Right lung (tissue), 10 donors: ENCODE results near the gene NDUFC2. TPM values are rescaled to one million over a fixed set of nuclear protein-coding genes. Genes with fewer than 3 reads are reported as not detected.
"Not testable (repeated sequence)": the region's sequence is repeated elsewhere in the genome, so short reads cannot be mapped to it uniquely, and the experiment has no call there.

ENCODE experiments used
- DNase-seq, 2 donors: peaks; one replicate each; pipeline ENCODE4 v3.0.0-alpha.2; 2013
- long read RNA-seq, 8 donors: transcript quantifications; one replicate each; lab custom pipeline, GENCODE V29; 2026
- polyA plus RNA-seq, 5 donors: library from polyadenylated mRNA; unstranded; fragments of 120-200 nt; gene quantifications; one replicate each; pipeline versions ENCODE4 v1.2.1 to v1.2.3, GENCODE V29; 2013; ENCODE audit warnings: inconsistent platforms in 1 of 5, low replicate concordance in 1 of 5; ENCODE audit not compliant: insufficient read length in 5 of 5, insufficient read depth in 1 of 5

Gene NDUFC2
- polyA plus RNA-seq, result 100 to 1,000 TPM in 4 of 5 donors, 10 to 100 TPM in 1; 96.3 to 184 (median 149) TPM
- long read RNA-seq, donor 1, transcript NDUFC2-201 (3 exons, 2,518 nt), result major isoform, 214 of 292 reads
- long read RNA-seq, donor 1, partial matches to known transcripts, result 75 of 292 reads
- long read RNA-seq, donor 1, other reads (novel, unspliced or antisense), result 0 of 292 reads
- long read RNA-seq, donor 2, transcript NDUFC2-201 (3 exons, 2,518 nt), result major isoform, 124 of 140 reads
- long read RNA-seq, donor 2, partial matches to known transcripts, result 15 of 140 reads
- long read RNA-seq, donor 2, other reads (novel, unspliced or antisense), result 0 of 140 reads
- long read RNA-seq, donor 3, transcript NDUFC2-204 (2 exons, 561 nt), result minor isoform, 5 of 254 reads
- long read RNA-seq, donor 3, transcript NDUFC2-201 (3 exons, 2,518 nt), result major isoform, 186 of 254 reads
- long read RNA-seq, donor 3, partial matches to known transcripts, result 63 of 254 reads
- long read RNA-seq, donor 3, other reads (novel, unspliced or antisense), result 0 of 254 reads
- long read RNA-seq, donor 4, transcript NDUFC2-201 (3 exons, 2,518 nt), result major isoform, 97 of 131 reads
- long read RNA-seq, donor 4, partial matches to known transcripts, result 31 of 131 reads
- long read RNA-seq, donor 4, other reads (novel, unspliced or antisense), result 0 of 131 reads
- long read RNA-seq, donor 5, transcript NDUFC2-201 (3 exons, 2,518 nt), result major isoform, 280 of 339 reads
- long read RNA-seq, donor 5, partial matches to known transcripts, result 54 of 339 reads
- long read RNA-seq, donor 5, other reads (novel, unspliced or antisense), result 0 of 339 reads
- long read RNA-seq, donor 6, transcript NDUFC2-201 (3 exons, 2,518 nt), result major isoform, 217 of 272 reads
- long read RNA-seq, donor 6, partial matches to known transcripts, result 50 of 272 reads
- long read RNA-seq, donor 6, other reads (novel, unspliced or antisense), result 0 of 272 reads
- long read RNA-seq, donor 7, transcript NDUFC2-201 (3 exons, 2,518 nt), result major isoform, 146 of 166 reads
- long read RNA-seq, donor 7, partial matches to known transcripts, result 15 of 166 reads
- long read RNA-seq, donor 7, other reads (novel, unspliced or antisense), result 0 of 166 reads
- long read RNA-seq, donor 8, transcript NDUFC2-201 (3 exons, 2,518 nt), result major isoform, 72 of 88 reads
- long read RNA-seq, donor 8, partial matches to known transcripts, result 13 of 88 reads
- long read RNA-seq, donor 8, other reads (novel, unspliced or antisense), result 0 of 88 reads

DNA sequence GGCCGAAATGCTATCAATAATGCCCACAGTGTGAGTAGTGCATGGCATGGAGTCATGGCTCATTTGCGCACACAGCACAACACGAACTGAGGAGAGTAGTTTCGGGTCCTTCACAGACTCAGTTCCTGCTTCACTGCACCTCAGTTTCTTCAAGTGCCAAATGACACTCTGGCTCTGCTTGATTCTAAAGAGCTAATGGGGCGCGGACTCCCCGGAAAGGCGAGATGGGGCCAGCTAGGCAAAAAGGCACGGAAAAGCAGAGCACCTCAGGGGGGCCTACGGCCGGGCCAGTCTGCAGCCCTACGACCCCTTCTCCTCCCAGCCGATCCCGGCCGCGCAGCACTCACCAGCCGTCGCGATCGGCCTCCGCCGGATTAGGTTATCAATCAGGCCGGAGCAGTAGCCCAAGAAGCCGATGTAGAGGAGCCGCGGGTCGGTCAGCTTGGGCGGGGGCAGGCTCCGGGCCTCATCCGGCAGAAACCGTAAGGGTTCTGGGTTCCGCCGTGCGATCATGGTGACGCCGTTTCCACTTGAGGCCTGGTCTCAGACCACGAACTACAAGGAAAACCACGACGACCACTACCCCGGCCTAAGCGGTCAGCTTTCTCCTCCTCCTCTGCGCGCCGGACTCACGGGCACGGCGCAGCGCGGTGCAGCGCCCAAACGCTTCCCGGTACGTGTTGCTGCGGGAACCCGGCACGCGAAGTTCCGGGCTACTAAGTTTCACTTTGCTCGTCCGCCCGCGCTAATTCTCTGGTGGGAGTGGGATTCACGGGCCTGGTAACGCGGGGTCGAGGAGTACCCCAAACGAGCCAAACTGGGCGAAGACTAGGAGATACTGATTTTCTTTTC, at the start of gene NDUFC2:
NDUFC2 (minus strand) TSS at position 631 of the 852 bp plus-strand sequence; CDS start at position 513, 118 bp downstream.
- peak; percentile 83 to 85 for DNase-seq

DNA sequence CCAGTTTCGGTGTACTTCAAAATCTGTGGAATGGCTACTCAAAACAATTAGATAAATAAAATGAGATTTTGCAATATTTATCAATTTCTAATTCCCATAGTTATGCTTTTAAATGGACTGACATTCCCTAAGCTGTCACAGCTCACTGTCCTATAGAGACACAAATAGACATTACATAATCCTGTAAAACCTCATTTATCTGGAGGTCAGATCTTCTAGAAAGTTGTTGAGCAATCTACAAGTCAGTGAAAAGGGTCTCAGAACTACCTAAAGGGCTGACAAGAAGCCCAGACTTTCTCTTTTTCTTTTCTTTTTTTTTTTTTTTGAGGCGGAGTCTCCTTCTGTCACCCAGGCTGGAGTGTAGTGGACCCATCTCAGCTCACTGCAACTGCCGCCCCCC, 47.7 kb upstream of the NDUFC2 start:
- no peak for DNase-seq

DNA sequence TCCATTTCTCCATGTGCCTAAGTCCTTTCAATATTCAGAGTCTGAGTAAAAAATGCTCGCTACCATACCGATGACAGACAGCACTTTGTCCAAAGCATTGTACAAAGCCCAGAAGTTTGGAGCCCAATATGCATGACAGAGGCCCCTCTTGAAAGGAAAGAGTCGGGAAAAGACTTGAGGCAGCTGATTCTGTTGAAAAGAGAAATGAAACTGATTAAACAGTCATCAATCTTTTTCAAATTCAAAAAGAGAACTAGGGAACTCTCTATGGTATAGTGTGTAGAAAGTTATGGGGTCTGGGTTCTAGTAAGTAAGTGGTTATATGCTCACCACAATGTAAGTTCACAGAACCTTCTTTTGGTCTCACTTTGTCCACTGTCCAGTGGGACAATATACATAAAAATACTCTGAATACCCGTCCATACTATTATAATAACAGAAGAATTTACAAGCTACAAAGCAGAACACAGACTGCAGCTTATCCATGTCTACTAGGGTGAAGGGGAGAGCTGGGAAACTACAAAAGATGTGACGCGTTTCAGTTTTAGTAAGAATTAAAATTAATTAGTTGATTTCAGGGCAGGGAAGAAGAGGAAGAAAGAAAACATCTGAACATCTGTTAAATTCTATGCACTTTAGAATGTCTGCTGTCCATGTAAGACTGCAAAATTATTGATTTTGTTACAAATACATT, 33.1 kb upstream of the NDUFC2 start:
- no peak for DNase-seq

DNA sequence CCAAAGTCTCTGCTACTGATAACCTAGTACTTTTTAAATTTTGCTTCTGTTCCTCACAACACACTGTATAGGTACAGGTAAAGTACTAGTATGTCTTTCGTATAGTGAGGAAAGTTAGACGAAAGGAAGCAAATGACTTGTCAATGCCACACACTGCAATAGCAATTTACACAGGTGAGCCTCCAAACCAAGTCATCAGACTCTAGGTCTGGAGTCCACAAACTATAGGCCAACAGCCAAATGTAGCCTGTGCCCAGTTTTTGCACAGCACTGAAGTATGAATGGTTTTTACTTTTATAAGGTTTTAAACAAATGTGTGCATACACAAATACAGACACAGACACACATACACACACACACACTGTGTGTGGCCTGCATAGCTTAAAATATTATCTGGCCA, 31.6 kb upstream of the NDUFC2 start:
- no peak for DNase-seq

DNA sequence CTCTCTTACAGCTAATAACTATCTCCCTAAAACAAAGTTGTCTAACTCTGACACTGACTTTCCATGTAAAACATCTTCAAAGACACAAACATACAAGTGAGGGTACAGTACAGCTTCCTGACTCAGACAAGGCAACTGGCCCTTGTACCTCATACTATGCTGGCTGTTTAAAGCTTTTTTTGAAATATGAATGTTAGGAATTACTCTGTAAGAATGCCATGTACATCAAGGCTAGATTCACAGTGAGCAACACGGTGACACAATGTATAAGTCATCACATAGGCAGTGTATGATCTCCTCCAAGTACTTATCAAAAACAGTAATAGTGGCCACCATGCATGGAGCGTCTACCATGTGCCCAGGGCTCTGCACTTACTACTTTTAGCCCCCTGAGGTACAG, 31.2 kb upstream of the NDUFC2 start:
- DNase-seq, result no peak

DNA sequence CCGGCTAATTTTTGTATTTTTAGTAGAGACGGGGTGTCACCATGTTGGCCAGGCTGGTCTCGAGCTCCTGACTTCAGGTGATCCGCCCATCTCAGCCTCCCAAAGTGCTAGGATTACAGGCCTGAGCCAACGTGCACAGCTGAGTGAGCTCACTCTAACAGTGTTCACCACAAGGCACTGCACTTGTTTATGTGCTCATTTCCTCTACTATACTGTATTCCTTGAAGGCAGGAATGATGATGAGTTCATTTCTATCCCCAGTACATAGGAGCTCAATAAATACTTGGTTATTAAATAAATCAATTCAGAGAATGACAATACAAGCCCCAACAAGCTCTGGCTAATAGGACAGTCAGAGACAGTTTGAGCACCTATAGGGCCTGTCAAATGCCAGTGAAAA, 30.7 kb upstream of the NDUFC2 start:
- no peak for DNase-seq

DNA sequence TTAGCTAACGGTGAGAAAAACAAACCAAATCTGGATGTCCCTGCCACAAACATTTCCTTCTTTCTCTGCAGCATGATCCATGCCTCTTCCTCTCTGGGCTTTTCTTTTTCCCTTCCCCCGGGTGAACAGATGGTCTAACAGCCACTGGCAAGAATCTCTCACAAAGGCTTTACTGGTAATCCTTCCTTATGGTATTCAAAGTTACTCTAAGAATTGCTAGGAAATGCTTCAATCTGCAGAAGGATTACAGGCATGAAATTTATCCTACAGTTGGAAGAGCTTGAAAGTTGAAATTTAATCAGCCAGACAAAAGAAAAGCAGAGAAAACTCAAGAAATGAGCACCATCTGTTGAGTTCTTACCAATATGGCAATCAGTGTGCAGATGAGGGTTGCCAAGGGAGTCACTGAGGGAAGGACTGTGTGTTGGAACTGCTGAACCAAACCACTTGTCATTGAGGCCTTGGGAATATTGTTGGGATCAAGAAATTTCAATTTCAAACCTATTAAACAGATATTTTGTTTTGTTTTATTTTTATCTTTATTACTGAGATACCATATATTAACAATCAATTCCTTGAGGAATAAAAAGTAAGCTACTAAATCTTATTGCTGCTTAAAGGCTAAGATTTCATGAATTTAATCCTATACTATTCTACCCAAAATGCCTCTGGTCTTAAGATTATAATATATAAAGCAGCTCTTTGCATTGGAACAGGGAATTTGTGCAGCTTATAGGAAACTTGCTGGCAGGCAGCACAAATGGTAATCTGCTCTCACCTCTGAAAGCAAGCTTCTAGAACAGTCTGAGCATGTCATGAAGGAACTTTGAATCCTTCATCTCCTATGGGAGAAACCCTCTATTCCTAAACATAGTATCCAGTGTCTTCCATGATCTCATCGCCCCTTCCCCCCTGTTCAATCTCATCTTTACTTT, 29.7 kb upstream of the NDUFC2 start:
- no peak for DNase-seq

DNA sequence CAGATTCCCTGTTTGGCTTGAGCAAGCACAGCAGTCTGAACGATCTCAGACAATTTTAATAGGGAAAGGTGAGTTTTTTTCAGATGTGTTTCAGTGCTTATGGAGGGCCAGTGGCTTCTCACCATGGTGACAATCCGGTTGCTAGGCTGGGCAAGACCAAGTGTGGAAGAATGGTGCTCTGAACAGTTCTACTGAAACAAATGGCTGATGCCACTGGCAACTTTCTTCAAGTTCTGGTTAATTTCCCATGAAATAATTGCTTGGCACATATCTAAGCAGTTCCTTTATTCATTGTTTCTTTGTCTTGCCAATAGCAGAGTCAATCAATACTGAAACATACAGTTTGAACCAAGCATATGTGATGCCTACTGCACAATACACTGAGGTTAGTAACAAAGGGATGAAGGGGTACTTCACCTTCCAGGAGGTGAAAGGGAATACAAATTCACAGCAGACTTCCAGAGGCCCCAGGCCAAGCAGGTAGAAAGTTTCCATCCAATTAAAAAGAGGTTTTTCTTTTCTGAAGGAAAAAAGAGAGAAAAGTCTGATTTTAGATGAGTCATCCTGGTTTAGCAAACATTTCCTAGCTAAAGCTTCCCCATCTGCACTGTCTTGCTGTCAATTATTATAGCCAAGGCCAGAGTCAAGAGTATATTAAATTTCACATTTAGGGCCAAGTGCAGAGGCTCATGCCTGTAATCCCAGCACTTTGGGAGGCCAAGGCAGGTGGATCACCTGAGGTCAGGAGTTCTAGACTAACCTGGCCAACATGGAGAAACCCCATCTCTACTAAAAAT, 21.2 kb upstream of the NDUFC2 start:
- no peak for DNase-seq

DNA sequence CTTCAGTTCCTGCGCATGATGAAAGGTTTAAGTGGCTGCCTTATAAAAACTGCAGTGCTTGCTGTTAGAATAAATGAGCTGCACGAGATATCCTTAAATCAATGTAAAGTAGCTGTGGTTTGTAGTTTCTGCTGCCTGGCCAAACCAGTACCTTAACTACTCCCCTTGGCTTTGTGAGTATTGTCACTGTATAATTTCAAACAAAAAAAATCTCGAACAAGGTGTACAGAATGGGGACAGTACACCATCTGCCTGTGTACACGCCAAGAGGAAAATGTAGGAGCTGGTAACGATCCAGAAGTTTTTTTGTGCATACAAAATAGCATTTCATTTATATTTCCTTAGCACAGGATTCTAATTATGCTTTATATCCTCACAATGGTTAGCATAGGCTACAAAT, 20.6 kb upstream of the NDUFC2 start:
- no peak for DNase-seq

DNA sequence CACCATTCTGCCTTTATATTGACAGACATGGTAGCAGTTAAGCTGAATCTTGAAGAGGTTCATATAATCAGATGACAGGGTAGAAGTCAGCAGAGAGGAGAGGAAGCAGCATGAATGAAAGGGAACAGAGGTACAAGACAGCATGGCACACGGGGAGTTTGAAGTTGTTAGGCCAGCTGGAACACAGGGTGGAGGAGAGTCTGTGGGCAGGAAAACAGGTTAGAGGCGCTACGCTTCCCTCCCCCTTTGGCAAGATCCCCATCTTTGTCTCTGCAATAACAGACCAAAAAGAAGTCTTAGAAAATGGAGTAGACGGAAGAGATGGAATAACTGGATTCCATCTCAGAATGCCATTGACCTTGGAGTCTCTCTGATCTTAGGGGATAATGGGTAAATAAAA, 20.0 kb upstream of the NDUFC2 start:
- no peak for DNase-seq

DNA sequence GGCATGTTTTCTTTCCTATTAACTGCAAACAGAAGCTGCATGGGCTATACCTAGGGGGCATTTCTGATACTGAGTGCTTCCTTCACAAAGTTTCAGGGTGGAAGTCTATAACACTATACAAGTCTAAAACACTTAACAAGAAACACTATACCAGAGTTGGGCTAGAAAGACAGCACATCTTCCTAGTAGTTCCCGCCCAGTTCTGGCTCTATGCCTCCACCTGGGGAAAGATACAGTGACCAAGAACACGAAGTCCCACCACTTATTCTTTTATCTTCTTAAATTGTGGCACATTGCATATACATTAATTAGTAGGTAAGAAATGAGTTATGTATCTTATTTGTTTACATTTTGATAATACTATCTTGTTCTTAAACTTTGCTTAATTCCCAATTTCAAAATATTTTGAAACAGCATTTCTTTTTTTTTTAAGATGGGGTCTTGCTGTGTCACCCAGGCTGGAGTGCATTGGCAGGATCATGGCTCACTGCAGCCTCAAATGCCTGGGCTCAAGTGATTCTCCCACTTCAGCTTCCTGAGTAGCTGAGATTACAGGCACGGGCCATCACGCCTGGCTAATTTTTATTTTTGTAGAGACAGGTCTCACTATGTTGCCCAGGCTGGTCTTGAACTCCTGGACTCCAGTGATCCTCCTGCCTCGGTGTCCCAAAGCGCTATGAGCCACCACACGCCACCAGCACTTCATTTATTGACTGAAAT, 18.2 kb upstream of the NDUFC2 start:
- no peak for DNase-seq

DNA sequence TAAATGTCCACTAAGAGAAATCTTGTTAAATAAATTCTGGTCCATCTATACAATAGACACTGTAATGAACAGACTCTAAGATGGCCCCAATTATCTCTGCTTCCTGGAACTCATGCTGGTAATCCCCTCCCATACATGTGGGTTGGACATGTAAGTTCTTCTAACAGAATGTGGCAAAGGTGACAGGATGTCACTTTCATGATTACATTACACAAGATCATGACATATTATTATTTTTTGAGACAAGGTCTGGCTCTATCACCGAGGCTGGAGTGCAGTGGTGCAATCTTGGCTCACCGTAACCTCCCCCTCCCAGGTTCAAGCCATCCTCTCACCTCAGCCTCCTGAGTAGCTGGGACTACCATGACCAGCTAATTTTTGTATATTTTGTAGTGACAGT, 14.6 kb upstream of the NDUFC2 start:
- DNase-seq, result no peak

DNA sequence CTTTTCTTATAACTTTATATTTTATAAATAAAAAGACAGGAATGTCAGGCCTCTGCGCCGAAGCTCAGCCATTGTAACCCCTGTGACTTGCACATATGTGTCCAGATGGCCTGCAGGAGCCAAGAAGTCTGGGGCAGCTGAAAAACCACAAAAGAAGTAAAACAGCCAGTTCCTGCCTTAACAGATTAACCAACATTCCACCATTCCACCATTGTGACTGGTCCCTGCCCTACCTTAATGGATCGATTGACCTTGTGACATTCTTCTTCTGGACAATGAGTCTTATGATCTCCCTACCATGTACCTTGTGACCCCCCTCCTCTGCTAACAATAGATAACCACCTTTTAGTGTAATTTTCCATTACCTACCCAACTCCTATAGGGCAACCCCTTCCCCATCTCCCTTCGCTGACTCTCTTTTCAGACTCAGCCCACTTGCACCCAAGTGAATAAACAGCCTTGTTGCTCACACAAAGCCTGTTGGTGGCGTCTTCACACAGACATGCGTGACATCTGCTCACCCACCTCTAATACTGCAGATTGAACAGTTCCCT, 6.9 kb upstream of the NDUFC2 start:
- DNase-seq, result not testable (repeated sequence)

DNA sequence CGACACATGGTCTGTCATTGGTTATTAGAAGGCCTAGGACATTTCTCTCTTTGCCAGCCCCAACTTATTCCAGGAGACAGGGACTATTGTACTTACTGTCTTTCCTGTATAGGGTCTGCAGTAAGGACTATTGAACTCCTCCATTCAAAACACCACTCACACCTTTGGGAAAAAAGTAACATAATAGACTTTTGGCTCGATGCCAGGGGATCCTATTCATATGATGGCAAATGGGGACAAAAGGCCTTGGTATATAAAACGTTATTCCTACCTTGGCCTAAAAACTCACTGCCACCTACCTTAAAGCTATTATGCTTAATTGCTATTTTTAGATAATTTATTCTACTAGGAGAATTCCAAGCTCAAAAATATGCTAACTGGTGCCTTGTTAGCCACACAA, 6.3 kb upstream of the NDUFC2 start:
- no peak for DNase-seq

DNA sequence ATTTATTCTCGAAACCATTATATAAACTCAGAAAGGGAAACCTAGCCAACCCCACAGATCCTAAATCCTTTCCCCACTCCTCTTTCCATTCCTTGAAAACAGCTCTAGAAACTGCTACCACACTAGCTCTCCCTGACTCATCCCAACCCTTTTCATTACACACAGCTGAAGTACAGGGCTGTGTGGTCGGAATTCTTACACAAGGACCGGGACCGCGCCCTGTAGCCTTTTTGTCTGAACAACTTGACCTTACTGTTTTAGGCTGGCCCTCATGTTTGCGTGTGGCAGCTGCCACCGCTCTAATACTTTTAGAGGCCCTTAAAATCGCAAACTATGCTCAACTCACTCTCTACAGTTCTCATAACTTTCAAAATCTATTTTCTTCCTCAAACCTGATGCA, 4.8 kb upstream of the NDUFC2 start:
- DNase-seq, result not testable (repeated sequence)

DNA sequence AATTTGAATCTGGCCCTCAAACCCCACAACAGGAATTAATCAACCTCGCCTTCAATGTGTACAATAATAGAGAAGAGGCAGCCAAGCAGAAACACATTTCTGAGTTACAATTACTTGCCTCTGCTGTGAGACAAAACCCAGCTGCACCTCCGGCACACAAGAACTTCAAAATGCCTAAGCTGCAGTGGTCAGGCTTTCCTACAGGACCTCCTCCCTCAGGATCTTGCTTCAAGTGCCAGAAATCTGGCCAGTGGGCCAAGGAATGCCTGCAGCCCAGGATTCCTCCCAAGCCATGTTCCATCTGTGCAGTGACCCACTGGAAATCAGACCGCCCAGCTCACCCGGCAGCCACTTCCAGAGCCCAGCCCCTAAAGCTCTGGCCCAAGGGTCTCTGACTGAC, 3.4 kb upstream of the NDUFC2 start:
- DNase-seq, result peak; percentile 68 to 75

DNA sequence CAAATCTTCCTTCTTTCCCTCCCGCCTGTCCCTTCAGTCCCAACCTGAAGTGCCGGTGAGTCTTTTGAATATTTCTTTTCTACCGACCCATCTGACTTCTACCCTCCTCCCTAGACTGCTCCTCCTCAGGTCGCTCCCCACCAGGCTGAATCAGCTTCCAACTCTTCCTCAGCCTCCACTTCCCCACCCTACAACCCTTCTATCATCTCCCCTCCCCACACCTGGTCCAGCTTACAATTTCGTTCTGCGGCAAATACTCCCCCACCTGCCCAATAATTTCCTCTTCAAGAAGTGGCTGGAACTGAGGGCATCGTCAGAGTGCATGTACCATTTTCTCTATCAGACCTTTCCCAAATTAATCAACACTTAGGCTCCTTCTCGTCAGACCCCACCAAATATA, 2.5 kb upstream of the NDUFC2 start:
- no peak for DNase-seq
